Neural crest cell (in vitro differentiated cells): ENCODE results near the gene FOXP1. TPM values are rescaled to one million over a fixed set of nuclear protein-coding genes. Genes with fewer than 3 reads are reported as not detected.

ENCODE experiments used
- DNase-seq: peaks from one replicate; pipeline ENCODE4 v3.0.0; 2021; ENCODE audit warnings: low read depth, mixed read lengths, low spot score
- H3K27ac Mint-ChIP-seq: one replicate; pipeline ENCODE4 v1.8.0; 2021; ENCODE audit warnings: mild to moderate bottlenecking, mixed read lengths; ENCODE audit not compliant: unreplicated experiment
- H3K27me3 Mint-ChIP-seq: 2 replicates; pipeline ENCODE4 v1.8.0; 2021; ENCODE audit warnings: low read depth, mild to moderate bottlenecking, mixed read lengths
- H3K36me3 Mint-ChIP-seq: 2 replicates; pipeline ENCODE4 v1.8.0; 2021; ENCODE audit warnings: low read depth, mild to moderate bottlenecking, mixed read lengths
- H3K4me1 Mint-ChIP-seq: 2 replicates; pipeline ENCODE4 v1.8.0; 2021; ENCODE audit warnings: mixed read lengths
- H3K4me3 Mint-ChIP-seq: one replicate; pipeline ENCODE4 v1.8.0; 2021; ENCODE audit warnings: mild to moderate bottlenecking, mixed read lengths
- H3K9me3 Mint-ChIP-seq: 2 replicates; pipeline ENCODE4 v1.8.0; 2021; ENCODE audit warnings: mixed read lengths
- CTCF ChIP-seq: fragments of 200-600 bp; sonication (generic); conservative IDR thresholded peaks from 2 replicates; pipeline ENCODE4 v1.5.0; 2021; ENCODE audit warnings: antibody characterized with exemption, mild to moderate bottlenecking
- total RNA-seq: library from RNA; stranded (reverse); gene quantifications from 2 replicates; pipeline ENCODE4 v1.2.1, GENCODE V29; 2021

The FOXP1 gene
- total RNA-seq, 1 donor from 2014 or later: 22.8 TPM

- H3K4me1 Mint-ChIP-seq: peaks cover 20% of the 10 kb centered on the region
Observed at GRCh38 chr3:71087143-71088018, 496.1 kb downstream of the FOXP1 start.

GRCh38 chr3:71086777-71087142 lies 496.8 kb downstream of the FOXP1 start:
- H3K9me3 Mint-ChIP-seq: no peaks in the 10 kb centered on the region
- H3K4me1 Mint-ChIP-seq: peaks cover 20% of the 10 kb centered on the region
- H3K27ac Mint-ChIP-seq: no peak overlapping the region
- no peaks in the 10 kb centered on the region for H3K27me3 Mint-ChIP-seq
- H3K4me3 Mint-ChIP-seq: no peak overlapping the region
- DNase-seq: no peak
- peaks cover 4% of the 10 kb centered on the region for H3K36me3 Mint-ChIP-seq
- TF ChIP-seq CTCF: no peak

More at GRCh38 chr3:71087143-71088018, 496.1 kb downstream of the FOXP1 start:
- H3K36me3 Mint-ChIP-seq: peaks cover 4% of the 10 kb centered on the region
- H3K9me3 Mint-ChIP-seq: no peaks in the 10 kb centered on the region
- no peak for DNase-seq
- H3K4me3 Mint-ChIP-seq: no peak overlapping the region
- H3K27ac Mint-ChIP-seq: no peak overlapping the region
- TF ChIP-seq CTCF: no peak
- no peaks in the 10 kb centered on the region for H3K27me3 Mint-ChIP-seq

- H3K27ac Mint-ChIP-seq: no peak overlapping the region
Observed at GRCh38 chr3:71083726-71084131, 499.8 kb downstream of the FOXP1 start.

GRCh38 chr3:71082833-71083232 lies 500.7 kb downstream of the FOXP1 start:
- Mint-ChIP-seq H3K27ac (no peak overlapping the region), H3K27me3 (no peaks in the 10 kb centered on the region), H3K36me3 (peaks cover 4% of the 10 kb centered on the region), H3K4me3 (no peak overlapping the region), H3K4me1 (peaks cover 20% of the 10 kb centered on the region), H3K9me3 (no peaks in the 10 kb centered on the region)
- DNase-seq: no peak
- no peak for TF ChIP-seq CTCF

More at GRCh38 chr3:71083726-71084131, 499.8 kb downstream of the FOXP1 start:
- DNase-seq: no peak
- Mint-ChIP-seq H3K36me3 (peaks cover 4% of the 10 kb centered on the region), H3K4me3 (no peak overlapping the region), H3K4me1 (peaks cover 20% of the 10 kb centered on the region), H3K27me3 (no peaks in the 10 kb centered on the region), H3K9me3 (no peaks in the 10 kb centered on the region)
- TF ChIP-seq CTCF: no peak

- no peak overlapping the region for H3K27ac Mint-ChIP-seq
- TF ChIP-seq CTCF: no peak
- H3K9me3 Mint-ChIP-seq: no peaks in the 10 kb centered on the region
- H3K36me3 Mint-ChIP-seq: no peaks in the 10 kb centered on the region
- no peaks in the 10 kb centered on the region for H3K27me3 Mint-ChIP-seq
- no peak overlapping the region for H3K4me3 Mint-ChIP-seq
- DNase-seq: no peak
- H3K4me1 Mint-ChIP-seq: peaks cover 10% of the 10 kb centered on the region
Observed at GRCh38 chr3:71080517-71081083, 502.9 kb downstream of the FOXP1 start.
